Limb (tissue), 2 donors: ENCODE results near the gene KDM4B.
"Not testable (repeated sequence)": the region's sequence is repeated elsewhere in the genome, so short reads cannot be mapped to it uniquely, and the experiment has no call there.

ENCODE experiments used
- DNase-seq, 2 donors: peaks; one replicate each; pipeline ENCODE4 v3.0.0-alpha.2; 2016; ENCODE audit errors: extremely low spot score in 2 of 2

KDM4B gene

DNA sequence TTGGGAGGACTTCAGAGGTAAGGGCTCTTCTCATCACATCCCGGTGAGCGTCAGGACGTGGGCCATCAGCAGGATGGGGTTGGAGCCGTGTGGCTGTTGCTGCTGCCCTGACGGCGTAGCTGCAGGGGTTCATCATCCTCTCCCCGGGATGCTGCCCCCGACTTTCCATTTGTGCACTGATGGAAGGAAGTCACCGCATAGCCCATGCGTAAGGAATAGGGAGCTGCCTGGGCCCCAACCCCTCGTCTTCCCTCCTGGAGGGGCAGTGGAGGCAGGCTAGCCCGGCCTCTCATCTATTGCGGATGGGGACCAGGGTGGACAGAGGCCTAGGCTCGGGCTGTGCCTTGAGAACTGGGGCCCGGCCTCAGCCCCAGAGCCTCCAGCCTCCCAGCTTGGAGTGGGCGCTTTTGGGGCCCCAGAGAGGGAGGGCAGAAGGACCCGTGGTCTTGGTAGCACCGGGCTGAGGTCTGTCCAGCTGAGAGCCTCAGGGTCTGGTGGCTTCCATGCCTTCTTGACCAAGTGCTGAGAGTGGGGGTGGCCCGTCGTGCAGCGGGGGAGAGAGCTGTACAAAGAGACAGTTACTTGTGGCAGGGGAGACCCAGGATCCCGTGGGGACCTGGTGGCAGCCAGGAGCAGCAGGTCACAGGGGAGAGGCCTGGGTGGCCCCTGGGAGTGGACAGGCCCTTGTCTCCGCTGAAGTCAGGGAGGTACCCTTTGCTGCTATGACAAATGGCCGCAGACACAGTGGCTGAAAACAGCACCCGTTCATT, 44.0 kb downstream of the KDM4B start:
- DNase-seq = no peak

DNA sequence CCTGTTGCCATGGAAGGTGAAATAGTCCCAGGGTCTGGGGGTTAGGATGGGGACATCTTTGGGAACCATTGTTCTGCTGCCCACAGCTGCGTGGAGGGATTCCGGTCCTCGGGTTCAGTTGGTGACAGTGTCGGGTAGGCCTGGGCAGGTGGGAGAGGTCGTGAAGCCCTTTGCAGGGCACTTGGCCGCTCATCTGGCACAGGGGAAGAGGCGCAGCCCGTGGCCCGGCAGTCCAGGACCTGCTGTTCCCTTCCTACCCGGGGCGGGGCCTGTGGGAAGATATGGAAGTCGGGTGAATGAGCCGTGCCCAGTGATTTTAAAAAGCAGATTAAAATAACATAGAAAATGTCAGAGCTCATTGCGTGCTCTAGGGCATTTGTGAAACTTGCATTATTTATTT, 44.8 kb downstream of the KDM4B start:
- no peak for DNase-seq

DNA sequence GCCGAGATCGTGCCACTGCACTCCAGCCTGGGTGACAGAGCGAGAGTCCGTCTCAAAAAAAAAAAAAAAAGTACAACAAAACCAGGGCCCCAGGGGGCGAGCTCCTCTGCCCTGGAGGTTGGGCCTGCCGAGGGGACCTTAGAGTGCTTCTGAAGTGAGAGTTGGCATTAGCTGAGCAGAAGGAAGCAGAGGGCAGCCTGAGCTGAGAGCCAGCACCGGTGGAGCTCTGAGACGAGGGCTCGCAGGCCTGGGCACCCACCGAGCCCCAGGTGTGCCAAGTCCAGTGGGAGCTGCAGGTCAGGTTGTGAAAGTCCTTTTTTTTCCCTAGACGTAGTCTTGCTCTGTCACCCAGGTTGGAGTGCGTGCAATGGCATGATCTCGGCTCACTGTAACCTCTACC, 46.0 kb downstream of the KDM4B start:
- no peak for DNase-seq

DNA sequence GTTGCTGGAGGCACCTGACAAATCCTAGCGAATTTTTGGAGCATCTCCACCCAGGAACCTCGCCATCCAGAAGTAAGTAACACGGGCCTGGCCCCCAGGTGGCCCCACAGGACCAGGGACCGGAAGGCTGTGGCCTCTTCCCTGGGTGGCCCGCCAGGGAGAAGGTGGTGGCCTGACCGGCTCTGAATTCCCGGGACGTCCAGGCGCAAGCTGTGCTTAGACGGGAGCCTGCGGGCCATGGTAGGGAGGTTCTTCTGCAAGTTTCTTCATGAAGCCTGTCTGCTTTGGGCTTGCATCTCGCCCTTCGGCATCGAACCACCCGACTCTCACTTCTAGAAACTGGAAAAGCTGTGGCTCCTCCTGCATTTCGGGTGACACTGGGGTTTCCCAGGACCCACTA, 47.4 kb downstream of the KDM4B start:
- DNase-seq = no peak

DNA sequence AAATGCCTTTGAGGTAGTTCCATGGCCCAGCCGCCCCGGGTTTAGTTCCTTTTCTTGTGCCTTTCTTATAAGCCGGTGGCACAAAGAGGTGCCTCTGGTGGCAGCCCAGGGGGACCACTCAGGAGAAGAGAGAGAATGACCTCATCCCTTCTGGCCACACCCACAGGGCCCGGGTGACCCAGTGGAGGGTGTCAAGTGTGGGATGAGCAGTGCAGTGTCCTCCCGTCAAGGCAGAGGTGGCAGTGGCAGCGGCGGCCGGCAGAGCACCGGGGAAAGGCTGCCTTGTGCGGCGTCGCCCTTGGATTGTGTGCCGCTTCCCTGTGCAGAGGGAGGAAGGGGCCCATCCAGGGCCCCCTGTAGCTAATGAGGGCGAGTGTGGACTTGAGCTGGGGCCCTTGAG, 47.9 kb downstream of the KDM4B start:
- no peak for DNase-seq

DNA sequence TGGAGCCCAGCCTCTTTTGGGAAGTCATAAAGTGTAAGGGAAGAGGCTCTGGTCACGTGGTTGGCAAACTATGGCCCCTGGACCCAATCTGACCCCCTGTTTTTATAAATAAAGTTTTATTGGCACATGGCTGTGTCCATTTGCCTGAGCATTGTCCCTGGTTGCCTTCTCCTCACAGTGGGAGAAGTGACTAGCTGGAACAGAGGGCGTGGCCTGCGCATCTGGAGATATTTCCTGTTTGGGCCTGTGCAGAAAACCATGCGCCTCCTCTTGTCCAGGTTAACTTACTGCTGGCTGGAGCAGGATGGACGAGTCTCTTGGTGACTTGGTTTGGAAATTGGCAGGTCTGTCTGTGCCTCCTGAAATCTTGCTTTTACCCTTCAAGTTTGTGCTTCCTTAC, 48.3 kb downstream of the KDM4B start:
- no peak for DNase-seq

DNA sequence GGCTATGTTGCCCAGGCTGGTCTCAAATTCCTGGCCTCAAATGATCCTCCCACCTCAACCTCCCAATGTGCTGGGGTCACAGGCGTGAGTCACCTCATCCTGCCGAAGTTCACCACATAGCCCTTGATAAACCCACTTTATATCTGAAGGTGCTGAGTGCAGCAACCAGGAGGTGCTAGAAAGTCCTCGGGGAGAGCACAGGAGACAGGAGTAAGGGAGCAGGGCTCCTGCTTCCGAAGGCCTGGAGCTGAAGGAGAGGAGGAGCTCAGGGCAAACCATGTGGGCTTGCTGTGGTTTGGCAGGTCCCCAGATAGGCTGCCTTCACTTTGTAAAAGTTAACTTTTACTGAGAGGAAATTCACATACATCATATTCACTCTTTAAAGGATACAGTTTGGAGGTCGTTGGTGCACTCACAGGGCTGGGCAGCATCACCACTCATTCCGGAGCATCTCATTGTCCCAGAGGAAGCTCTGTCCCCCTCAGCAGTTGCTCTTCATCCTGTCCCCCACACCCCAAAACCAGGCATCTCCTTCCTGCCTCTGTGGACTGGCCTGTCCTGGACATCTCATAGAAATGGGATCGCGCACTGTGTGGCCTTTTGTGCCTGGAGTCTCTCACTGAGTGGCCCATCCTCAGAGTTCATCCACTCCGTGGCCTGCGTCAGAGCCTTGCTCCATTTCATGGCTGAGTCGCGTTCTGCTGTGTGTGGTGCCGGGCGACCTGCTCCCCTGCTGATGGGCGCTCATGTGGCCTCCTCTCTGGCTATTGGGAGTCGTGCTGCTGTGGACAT, 49.5 kb downstream of the KDM4B start:
- DNase-seq = no peak

DNA sequence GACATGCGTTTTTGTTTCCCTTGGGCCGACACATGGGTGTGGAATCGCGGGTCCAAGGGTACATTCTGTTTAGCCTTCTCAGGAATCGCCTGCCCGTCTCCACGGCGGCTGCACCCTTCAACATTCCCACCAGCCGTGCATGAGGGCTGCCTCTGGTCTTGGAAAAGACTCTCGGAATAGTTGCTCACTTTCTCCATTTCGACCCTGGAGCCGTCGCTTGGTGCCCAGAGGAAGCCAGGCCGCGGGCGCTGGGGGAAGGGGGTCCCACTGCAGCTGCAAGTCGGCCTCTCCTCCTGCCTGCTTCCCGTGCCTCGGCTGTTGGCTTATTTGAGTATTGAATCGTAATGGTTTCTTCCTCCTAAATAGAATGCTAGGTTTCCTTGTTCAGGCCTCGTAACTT, 51.5 kb downstream of the KDM4B start:
- no peak for DNase-seq

DNA sequence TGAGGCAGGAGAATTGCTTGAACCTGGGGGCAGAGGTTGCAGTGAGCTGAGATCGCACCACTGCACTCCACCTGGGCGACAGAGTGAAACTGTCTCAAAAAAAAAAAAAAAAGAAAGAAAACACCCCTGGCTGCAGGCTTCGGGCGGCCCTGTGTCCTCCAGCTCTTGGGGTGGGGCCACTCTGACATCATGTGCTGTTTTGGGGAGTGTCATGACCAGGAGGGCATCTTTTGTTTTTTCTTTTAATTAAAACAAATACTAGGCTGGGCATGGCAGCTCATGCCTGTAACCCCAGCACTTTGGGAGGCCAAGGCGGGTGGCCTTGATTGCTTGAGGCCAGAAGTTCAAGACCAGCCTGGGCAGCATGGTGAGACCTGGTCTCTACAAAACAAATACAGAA, 52.1 kb downstream of the KDM4B start:
- no peak for DNase-seq

DNA sequence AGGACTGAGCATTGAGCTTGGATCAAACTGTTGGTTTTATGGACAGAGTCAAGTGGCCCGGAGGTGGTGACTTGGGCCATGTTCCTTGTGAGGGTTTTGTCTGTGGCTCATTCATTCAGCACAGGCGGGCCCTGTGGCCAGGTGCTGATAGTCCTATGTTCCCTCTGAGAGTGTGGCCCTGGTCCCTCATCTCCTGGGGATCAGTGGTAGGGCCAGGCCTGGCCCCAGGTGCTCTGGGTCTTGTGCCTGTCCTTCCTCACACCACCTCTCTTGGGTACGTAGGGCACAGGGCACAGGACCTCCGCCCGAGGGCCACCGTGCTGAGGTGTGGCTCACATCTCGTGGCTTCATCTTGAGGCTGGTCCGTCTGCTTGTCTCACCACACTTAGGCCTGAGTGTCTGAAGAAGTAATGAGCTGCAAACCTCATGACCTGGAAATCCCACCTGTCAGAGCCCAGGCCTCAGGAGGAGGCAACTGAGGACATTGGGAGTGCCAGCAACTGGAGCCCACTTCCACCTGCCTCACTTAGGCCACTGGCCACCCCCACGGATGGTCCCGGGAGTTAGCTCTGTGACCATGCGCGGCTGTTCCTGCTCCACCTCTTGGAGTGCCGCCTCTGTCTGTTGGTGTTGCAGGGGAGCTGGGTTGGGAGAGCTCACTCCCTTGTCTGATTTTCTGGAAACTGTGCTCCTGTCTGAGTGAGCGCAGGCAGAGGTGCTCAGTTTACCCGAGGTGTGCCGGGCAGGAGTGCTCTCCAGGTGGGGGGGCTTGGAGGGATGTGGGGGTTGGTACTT, 53.4 kb downstream of the KDM4B start:
- DNase-seq = no peak

DNA sequence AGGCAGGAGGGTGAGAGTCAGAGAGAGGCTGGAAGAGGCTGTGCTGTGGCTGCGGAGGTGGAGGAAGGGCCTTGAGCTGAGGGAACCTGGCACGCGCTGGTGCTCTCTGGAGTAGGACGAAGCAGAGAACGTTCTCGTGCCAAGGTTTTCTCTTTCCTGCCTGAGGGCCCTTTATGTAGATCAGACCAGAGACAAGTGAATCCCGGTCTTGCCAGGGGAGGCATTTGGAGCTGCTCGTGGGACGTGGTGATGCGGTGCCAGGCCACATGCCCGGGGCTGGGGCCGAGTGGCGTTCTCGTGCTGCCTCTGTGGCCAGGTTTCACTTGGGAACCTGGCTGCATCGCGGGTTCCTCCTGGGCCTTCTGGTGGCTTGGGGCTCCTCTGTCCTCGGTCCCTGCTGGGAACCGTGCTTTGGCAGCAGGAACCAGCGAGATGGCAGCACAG, 54.2 kb downstream of the KDM4B start:
- no peak for DNase-seq

DNA sequence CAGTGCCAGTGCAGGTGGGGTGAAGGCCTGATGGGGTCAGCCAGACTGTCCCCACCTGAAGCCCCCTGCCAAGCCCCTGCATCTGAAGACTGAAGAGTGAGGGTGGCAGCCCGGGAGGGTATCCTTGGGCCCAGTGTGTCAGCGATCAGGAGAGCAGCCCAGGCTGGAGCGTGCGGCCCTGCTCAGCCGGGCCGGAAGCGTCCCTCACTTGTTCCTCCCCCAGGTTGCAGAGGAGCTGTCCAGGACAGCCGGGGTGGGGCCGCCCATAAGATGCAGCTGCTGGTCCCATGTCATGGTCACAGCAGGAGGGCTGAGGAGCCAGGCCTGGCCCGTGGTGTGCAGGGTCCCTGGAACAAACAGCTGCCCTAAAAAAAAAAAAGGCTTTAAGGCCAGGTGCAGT, 55.4 kb downstream of the KDM4B start:
- no peak for DNase-seq

DNA sequence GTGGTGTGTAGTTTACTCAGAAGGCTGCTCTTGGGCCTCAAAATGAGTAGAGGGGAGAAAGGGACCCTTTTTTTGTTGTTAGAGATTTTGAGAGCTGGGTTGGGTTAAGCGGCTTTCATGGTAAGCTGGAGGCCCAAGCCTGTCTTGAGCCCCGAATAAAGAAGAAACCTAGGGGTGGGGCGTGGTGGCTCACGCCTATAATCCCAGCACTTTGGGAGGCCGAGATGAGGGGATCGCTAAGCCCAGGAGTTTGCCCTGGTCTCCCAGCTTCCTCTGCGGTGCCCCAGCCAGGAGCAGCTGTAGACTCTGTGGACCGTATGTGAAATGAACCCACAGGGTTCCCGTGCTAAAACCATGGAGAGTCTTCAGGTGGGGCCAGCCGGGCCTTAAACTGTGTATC, 56.1 kb downstream of the KDM4B start:
- no peak for DNase-seq

DNA sequence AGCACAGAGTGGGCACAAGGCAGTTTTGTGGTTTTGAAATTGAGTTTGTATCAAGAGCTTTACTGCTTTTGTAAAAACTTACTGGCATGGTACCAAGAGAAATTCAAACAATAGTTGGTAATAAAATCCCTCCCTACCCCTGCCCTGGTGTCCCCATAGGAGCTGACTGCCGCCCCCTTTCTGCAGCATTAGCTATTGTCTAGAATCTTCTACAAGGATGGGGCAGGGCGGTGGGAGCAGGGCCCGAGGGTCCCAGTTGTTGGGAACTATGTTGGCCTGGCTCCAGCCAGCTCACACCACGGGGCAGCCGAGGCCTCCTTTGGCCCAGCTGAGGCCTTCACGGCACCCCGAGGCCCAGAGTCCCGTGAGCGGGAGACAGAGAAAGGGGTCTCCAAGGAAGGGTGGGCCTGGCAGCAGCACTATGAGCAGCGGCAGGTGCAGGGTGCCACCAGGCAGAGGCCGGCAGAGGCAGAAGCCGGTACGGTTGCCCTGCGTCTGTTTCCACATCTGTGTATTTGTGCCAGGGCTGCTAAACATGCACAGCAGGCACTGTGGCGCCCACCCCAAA, 57.9 kb downstream of the KDM4B start:
- no peak for DNase-seq

DNA sequence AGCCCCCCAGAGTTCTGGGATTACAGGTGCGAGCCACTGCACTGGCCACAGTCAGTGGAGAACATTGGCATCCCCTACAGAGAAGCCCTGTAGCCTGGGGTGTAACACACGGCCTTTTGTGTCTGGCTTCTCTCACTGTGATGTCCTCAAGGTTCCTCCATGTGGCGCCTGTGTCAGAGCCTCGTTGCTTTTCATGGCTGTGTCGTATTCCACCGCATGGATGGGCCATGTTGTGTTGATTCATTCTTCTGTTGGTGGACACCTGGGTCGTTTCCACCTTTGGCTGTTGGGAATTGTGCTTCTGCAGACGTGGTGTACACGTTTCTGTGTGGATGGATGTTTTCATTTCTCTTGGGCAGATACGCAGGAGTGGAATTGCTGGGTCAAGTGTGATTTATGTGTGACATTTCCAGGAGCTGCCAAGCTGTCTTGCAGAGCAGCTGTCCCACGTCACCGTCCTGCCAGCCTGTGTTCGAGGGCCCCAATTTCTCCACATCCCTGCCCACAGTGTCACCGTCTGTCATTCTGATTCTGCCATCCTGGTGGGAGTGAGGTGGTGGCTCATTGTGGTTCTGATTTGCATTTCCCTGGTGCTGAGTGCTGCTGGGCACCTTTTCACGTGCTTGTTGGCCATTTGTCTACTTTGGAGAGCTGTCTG, 59.4 kb downstream of the KDM4B start:
- DNase-seq = no peak

DNA sequence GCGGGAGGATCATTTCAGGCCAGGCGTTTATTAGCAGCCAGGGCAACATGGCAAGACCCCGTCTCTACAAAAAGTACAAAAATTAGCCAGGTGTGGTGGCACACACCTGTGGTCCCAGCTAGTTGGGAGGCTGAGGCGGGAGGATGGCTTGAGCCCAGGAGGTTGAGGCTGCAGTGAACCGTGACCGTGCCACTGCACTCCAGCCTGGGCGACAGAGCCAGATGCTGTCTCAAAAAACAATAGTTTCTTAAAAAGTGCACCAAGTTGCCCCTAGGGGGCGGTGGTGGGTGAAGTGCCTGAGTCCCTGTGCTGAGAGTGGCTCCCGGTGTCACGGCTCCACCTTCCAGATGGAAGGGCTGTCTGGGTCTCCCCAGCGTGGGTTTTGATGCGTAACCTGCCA, 60.7 kb downstream of the KDM4B start:
- not testable (repeated sequence) for DNase-seq

DNA sequence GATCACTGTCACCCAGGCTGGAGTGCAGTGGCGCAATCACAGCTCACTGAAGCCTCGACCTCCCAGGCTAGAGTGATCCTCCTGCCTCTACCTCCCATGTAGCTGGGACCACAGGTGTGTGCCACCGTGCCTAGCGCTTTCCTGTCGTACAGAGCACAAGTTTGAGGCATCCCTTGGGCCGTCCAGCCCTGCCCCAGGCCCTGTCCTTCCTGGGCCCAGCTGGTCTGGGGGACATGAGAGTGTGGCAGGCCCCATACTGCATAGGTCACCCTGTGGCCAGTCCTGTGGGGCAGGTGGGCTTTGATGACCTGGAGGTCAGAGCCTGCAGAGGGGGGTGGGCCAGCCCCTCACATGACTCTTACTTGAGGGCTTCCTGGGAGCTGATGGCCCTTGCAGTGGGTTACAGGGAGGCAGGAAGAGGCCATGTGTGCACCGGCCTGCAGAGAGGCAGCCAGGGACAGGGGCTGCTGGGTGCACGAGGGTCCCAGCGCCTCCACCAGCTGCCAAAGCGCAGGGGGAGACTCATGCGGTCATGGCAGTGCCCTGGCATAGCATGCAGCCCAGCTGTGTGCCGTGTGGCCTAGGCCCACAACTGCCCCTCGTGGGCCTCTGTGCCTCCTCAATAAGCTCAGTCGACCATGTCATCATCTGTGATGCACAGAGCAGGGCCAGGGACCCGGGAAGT, 61.4 kb downstream of the KDM4B start:
- DNase-seq = peak in 1 of 2 donors; percentile 31

DNA sequence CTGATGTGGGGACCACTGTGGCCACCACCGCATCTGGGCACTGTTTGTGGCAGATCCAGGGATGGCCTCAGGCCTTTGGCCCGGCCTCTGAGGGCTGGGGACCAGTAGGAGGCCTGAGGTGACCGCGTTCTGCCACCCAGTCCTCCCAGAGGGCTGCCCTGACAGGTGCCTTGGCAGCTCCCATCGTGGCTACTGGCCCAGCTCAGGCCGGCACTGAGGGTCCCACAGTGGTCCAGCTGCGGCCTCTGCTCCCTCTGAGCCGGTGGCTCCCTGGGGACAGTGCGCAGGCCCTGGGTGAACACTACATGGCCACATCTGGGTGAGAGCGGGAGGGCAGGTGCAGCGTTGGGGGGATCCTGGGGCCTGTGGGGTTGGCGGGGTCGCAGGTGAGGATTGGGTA, 61.9 kb downstream of the KDM4B start:
- no peak for DNase-seq

DNA sequence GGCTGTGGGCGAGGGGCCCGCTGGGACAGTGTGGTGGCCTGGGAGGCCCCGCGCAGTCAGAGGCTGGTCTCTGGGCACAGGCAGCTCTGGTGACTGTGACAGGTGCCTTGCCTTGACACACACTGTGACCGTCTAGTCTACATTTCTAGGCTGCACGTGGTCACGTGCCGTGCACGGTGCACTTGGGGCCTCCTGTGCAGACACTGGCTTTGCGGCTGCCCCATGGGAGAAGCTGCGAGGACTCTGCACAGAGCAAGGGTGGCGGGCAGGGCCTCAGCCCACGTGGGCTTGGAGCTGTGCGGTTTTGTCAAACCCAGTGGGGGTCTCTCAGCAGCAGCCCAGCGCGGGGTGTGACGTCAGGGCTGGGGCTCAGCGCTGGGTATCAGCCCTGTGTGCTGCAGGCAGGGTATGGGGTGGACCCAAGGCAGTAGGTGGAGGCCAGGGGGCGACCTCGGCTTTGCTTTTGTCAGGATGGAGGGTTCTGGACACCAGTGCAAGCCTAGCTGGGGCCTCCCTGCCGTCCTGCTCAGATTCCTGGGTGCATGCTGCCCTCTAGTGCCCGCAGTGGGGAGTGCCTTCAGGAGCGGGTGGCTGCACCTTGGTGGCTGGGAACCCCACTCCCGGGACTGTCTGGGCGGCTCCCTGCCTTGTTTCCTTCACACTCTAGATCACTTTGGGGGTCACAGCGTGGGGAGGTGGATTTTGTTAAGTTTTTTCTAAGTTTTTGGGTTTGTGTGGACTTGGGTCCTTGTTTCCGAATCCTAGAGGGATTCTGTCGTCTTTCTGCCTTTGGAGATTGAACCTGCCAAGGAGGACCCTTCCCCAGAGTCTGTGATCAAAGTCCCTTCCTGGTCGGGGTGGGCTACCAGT, 62.6 kb downstream of the KDM4B start:
- peak; percentile 69 to 92 for DNase-seq
